GM18519 (cell line): ENCODE data around the gene ARHGAP42.
"Not testable (repeated sequence)": the region's sequence is repeated elsewhere in the genome, so short reads cannot be mapped to it uniquely, and the experiment has no call there.

Source experiments
- ATAC-seq: cut with Tn5 transposase; IDR thresholded peaks from one replicate; pipeline ENCODE4 v1.9.1; 2021; ENCODE audit warnings: mild to moderate bottlenecking, moderate library complexity; ENCODE audit not compliant: unreplicated experiment, low FRiP score

Gene ARHGAP42

DNA sequence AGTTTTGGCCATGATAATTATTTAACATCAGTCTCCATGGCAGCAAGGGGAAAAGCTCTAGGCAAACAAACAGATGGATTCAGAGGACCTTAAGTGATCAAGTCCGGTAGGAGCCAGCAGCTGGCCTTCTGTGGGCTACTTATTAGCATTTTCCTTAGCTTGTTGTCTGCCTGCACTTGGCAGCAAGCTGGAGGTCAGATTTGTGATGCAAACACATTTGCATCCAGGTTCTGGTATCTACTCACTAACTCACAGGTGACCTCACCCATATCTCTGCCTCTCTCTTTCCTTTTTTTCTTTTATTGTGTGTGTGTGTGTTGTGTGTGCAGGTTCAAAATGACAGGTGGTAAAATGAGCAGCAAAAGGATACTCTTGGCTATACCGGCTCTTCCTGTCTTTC, 32.3 kb downstream of the ARHGAP42 start:
- no peak for ATAC-seq

- no peak for ATAC-seq
These were observed 32.7 kb downstream of the ARHGAP42 start for GRCh38 chr11:100719809-100720221.

- ATAC-seq: no peak
These were observed 39.6 kb downstream of the ARHGAP42 start for GRCh38 chr11:100726680-100727079.

- no peak for ATAC-seq
These were observed 40.3 kb downstream of the ARHGAP42 start for GRCh38 chr11:100727410-100727809.

DNA sequence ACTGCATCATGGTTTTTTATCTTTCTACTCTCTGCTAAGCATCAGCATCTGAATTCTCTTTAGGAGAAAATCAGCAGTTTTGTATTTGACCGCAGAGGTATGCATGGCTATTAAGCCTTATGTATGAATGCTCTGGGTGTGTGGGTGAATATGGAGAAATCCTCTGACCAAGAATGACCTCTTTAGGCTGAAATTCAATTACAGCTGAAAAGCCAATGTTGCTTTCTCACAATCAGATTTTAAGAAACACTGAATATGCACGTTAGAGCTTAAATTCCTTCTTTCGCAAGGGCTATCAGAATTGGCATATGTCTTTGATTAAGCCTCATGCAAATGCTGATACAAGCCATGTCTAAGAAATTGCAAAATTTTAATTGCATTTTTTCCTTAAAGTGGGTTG, 43.2 kb downstream of the ARHGAP42 start:
- no peak for ATAC-seq

- no peak for ATAC-seq
These were observed 44.4 kb downstream of the ARHGAP42 start for GRCh38 chr11:100731471-100731870.

GRCh38 chr11:100732949-100733348, 45.9 kb downstream of the ARHGAP42 start:
- no peak for ATAC-seq

GRCh38 chr11:100734743-100735527, 47.8 kb downstream of the ARHGAP42 start:
- peak; percentile 53 for ATAC-seq

DNA sequence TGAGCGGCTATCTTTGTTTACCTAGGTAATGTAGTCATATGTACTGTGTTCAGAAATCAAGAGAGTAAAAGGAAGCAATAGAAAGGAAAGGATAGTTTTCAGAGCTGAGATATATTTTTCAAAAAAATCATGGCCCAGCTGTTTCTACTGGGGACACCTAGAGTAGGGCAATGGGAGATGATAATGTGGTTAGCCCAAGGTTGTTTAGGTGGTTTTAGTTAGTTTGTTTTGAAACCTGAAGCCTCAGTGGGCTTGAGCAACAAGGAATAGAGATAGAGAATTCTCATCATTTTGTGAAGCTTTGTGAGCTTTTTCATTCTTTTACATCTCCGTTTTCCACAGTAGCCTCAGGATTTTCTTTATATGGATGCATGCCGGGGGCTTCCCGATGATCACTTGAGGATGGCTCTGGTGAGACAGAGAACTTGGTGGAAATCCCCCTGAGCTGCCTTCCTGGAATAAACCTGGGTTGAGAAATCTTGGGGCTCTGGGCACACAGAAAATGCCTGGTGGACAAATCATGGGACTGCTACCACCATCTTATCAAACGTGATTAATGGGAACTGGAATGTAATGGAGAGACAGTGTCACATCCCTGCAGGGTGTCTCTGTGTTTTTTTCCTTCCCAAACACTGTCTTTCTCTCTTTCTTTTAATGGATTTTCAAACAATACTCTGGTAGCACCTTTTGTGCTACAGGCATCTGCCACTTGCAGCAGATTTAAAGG, 49.0 kb downstream of the ARHGAP42 start:
- ATAC-seq: no peak

DNA sequence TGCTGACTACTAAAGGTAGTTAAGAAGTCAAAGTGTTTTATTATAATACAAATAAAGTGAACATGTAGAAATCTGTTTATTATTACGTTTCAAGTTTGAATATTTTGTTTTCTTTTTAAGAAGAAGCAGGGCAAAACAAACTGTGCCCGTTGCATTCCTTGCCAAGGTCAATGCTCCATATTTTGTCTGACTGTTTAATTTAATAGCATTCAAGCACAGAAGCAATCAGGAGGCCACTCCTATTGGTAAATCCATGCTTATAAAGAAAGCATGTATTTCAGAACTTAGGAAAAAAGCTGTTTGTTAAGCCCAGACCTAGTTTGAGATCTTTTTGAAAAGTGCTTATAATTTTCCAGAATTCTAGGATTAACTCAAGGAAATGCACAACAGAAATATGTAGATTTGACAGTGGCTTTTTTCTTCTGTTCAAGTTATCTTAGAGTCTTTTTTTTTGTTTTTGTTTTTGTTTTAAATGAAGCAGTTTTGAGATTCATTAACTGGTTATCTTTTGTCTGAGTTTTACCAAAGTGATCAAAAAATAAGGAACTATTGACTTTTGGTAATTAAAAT, 51.7 kb downstream of the ARHGAP42 start:
- no peak for ATAC-seq

- no peak for ATAC-seq
These were observed 52.6 kb downstream of the ARHGAP42 start for GRCh38 chr11:100739666-100740065.

DNA sequence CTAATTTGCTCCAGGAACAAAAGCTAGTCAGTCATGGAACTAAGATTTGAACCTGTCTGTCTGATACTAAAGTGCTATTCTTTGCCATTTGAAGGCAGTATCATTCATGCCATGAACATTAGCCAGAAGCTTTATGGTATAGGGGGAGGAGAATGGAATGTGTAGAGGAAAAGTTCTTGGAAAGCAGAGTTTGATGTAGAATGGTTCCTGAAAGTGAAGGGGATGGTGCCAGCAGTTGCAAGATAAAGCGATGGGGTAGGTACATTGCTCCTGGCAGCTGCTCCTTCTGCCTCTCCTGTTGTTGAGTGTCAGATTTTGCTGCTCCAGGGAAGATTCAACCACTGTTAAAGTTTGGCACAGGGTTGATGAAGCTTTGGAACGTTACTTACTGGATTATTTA, 53.4 kb downstream of the ARHGAP42 start:
- no peak for ATAC-seq

DNA sequence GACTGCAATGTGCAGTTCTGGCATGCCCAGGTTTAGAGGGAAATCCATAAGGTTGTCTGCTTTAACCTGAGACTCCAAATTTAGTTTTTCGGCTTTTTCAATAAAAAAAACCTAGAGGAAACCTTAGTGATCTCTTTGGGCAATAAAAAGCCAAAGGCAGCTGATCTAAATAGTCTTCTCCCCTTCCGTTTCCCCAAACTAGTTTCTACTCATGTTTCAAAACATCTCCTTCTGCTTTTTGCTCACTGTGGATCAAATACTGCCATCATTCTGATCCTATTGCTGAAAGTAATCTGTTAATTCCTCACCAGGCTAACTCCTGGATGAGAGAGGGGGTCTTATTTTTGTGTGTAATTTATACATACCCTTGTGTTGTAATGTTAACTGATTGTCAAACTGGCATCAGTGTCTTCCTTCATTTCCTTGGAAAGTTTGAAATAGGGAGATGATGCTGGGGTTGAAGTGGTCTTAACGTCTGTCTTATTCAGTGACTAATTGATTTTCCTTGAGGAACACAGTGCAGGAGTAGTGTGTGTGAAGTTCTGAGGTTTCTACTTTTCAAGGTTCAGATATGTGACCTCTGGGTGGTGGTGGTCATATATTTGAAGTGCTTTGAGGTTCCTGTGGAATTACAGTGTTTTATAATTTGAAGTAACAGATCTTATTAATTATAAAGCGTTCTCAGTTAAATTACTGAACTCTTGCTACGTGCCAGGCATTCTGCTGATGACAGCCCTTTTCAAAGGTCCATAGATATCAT, 55.0 kb downstream of the ARHGAP42 start:
- ATAC-seq: no peak

DNA sequence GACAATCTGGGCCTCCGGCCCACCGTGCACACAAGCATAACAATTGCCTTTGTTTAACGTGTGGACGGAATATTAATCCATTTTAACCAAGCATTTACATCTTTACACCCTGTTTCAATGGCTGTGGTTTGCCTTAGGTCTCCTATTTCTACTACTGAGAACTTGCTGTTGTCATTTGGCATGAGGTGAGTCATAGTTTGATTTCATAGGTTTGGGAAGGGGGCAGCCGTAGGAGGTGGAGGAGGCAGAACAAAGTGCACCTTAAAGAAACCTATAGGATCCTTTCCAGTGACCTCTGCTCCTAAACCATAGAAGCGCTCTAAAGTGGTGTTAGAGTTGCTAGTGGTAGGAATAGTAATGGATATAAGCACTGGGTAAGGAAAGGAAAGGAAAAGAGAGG, 59.4 kb downstream of the ARHGAP42 start:
- no peak for ATAC-seq

DNA sequence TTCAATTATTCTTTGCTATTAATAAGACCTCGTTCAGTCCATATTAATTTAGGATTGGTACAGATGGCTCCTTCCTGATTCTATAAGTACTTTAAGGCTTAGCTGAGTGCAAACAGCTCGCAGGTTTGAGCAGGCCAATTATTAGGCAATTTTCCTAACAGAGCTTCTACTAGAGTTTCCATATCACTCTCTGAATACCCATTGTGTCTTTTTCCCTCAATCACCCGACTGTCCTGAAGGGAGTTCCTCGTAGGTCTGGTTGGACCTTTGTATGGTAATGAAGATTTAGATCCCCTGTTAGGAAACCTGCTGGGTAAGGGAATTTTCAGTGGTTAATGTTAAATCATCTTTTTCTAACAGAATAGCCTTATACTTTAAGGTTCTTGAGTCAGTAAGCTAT, 61.1 kb downstream of the ARHGAP42 start:
- ATAC-seq: no peak

GRCh38 chr11:100749887-100750565, 62.9 kb downstream of the ARHGAP42 start:
- not testable (repeated sequence) for ATAC-seq

DNA sequence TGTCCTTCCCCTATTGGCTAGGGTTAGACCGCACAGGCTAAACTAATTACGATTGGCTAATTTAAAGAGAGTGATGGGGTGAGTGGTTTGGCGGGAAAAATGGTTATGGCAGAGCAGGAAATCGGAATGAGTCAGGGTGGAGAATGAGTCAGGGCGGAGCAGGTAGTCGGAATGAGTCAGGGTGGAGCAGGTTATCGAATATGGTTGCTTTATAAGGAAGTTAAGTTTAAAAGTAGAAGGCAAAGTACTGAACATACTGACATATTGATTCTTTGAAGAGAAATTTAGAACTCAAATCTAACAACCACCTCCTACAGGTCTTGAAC, 63.4 kb downstream of the ARHGAP42 start:
- not testable (repeated sequence) for ATAC-seq

- ATAC-seq: no peak
These were observed 65.5 kb downstream of the ARHGAP42 start for GRCh38 chr11:100752371-100753171.

DNA sequence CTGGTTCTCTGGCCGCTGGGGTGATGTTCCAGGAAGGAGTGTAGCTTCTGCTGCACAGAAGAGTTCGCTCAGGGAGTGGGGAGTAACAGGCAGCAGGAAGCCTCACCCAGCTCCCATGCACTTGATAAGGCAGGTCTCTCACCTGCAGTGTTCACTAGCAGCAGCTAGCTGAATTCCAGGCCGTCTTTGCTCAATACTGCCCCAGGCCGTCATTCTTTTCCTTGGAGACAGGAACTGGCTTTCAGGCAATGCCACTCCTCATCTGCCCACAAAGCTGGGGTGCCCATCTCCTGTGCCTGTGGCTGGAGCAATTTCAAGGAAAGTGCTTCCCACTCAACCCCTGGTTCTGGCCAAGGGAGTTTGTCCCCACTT, 66.1 kb downstream of the ARHGAP42 start:
- ATAC-seq: no peak

- ATAC-seq: no peak
These were observed 66.5 kb downstream of the ARHGAP42 start for GRCh38 chr11:100753571-100753970.
